ENCODE measurements around the gene ASXL3.

The ASXL3 gene

GRCh38 chr18:33583901-33584300 lies 5.9 kb downstream of the ASXL3 start:
- DNase-seq (ENCODE audit: low spot score) = no peak

- no peak for DNase-seq (ENCODE audit: low spot score)
Observed at GRCh38 chr18:33584548-33585430, 6.8 kb downstream of the ASXL3 start.

GRCh38 chr18:33585431-33585775 lies 7.4 kb downstream of the ASXL3 start:
- DNase-seq (ENCODE audit: low spot score) = no peak

- no peak for DNase-seq (ENCODE audit: low spot score)
Observed at GRCh38 chr18:33588361-33588760, 10.3 kb downstream of the ASXL3 start.

- DNase-seq (ENCODE audit: low spot score) = no peak
Observed at GRCh38 chr18:33593261-33593660, 15.2 kb downstream of the ASXL3 start.

DNA sequence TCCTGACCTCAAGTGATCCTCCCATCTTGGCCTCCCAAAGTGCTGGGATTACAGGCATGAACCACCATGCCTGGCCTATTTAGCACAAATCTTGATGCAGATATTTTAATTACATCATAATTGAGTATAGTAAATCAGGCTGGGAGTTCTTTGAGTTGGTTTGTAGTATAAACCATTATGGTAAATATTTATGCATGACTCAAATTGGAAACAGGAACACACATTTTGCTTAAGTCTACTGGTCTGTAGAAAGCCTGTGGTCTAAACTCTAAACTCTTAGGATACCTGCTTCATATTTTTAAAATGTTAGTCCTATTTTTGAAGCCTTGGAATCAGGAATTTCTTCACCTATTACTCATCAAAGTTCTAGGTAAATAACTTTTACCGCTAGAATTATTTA lies 16.8 kb downstream of the ASXL3 start:
- DNase-seq (ENCODE audit: low spot score) = no peak

DNA sequence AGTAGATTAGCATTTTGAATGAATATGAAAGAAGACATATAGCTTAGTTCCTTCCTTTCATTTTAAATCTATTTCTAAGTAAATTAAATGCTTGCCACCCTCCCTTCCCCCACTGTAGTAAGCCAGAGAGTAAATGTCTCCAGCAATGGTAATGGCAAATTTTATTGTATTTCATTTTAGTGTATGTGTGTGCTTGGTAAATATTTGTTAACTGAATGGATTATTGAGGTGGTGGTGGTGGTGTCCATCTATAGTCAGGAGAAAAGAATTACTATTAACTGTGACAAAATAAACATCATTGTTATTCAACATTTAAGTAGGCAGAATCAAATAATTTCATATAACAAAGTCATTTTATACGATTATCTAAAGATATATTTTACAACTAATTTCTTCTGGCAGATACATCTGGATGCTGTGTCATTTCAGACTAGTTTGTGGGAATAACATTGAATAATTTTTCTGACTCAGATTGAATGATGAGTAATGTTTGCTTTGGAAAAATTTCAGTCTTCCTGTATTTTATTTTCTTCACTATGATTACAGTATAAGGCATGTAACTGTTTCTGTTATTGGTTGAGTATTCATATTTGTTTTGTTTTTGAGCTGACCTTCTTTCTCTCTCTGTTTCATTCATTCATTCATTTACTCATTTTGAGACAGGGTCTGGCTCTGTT lies 18.3 kb downstream of the ASXL3 start:
- DNase-seq (ENCODE audit: low spot score) = no peak

GRCh38 chr18:33600846-33601245 lies 22.8 kb downstream of the ASXL3 start:
- no peak for DNase-seq (ENCODE audit: low spot score)

DNA sequence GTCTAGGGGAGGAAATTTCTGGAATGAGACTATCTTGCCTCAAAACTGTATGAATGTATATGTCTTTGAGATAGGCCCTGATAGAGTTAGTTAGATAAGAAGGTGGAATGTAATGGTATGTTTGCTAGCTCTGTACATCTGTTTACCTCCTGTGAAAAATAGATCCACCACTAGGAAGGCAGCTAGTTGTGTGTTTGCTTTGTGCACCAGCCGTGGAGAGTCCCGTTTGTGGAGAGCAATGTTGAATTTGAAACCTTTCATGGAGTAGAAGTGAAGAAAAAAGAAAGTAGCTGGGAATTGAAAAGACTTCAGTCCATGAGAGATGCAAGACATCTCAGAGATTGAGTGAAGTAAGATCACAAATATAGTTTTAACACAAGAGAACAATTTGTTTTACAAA lies 25.4 kb downstream of the ASXL3 start:
- no peak for DNase-seq (ENCODE audit: low spot score)

- no peak for DNase-seq (ENCODE audit: low spot score)
Observed at GRCh38 chr18:33605250-33605649, 27.2 kb downstream of the ASXL3 start.

DNA sequence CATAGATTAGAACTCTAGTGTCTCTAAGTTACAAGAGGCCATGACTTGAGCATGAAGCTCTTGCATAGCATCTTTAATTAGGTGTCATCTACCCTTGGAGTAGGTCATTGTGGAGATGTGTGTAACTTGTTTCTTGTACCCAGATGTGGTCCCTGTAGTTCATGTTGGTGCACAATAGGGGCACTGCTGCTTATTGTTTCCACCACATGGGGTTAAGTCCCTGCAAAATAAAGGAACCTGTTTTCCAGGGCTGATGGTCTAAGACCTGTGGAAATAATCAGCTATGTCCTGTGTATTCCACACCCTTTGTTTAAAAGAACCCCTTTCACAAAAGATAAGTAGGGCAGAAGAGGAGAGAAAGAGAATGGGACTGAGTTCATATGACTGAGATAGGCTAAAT lies 28.6 kb downstream of the ASXL3 start:
- no peak for DNase-seq (ENCODE audit: low spot score)

GRCh38 chr18:33611525-33612135 lies 33.6 kb downstream of the ASXL3 start:
- DNase-seq (ENCODE audit: low spot score) = no peak

GRCh38 chr18:33612632-33613031 lies 34.6 kb downstream of the ASXL3 start:
- no peak for DNase-seq (ENCODE audit: low spot score)

- DNase-seq (ENCODE audit: low spot score) = no peak
Observed at GRCh38 chr18:33616556-33616955, 38.5 kb downstream of the ASXL3 start.

- no peak for DNase-seq (ENCODE audit: low spot score)
Observed at GRCh38 chr18:33627114-33627513, 49.1 kb downstream of the ASXL3 start.

DNA sequence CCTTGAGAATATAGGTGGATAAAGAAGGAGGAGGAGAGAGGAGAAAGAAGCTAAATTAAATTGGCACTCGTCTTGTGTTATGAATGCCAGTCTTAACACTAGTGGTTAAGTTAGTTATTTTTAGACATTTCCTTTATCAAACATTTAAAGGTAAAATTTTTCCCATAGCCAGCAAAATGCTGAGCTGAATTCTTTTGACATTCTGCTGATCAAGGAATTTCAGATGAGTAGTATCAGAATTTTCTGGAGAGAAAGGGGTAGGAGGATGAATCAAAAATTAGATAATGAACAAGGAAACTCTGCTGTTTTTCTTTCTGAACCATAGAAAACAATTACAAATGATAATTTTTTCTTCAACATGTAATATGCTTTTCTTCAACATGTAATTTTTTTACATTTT lies 52.5 kb downstream of the ASXL3 start:
- no peak for DNase-seq (ENCODE audit: low spot score)

- no peak for DNase-seq (ENCODE audit: low spot score)
Observed at GRCh38 chr18:33641141-33641540, 63.1 kb downstream of the ASXL3 start.

DNA sequence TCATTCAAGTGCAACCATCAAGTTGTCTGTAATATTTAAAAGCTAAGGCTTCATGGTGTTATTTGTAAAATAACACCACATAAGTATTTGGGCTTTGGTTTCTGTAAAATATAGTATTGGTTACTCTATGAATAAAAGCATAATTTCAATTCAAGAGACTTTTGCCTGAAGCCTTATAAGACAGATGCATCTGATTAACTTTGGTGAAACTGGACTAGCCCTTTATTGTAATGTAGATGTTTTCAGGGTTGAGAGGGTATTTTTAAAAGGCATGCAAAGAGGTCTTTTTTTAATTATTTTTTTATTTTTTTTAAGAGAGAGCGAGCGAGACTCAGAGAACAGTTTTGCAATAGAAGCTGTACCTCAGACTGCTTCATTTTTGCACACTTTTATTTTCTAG lies 66.5 kb downstream of the ASXL3 start:
- DNase-seq (ENCODE audit: low spot score) = no peak

DNA sequence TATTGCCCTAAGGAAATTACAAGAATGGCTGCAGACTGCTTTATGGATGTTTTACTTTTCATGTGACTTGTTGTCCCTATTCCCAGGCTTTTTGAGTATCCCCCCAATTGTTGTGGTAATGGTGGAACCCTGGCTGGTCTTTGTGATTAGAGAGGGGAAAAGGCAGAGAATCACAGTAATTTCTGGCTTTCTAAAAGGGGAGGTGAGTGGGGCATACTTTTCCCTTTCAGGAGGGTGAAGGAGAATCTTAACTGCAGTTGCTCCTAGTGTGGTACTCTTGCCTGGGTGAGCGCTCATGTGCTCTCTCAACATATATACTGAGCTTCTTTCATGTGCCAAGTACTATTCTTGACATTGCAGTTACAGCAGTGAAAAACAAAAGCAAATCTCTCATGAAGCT lies 69.3 kb downstream of the ASXL3 start:
- no peak for DNase-seq (ENCODE audit: low spot score)

DNA sequence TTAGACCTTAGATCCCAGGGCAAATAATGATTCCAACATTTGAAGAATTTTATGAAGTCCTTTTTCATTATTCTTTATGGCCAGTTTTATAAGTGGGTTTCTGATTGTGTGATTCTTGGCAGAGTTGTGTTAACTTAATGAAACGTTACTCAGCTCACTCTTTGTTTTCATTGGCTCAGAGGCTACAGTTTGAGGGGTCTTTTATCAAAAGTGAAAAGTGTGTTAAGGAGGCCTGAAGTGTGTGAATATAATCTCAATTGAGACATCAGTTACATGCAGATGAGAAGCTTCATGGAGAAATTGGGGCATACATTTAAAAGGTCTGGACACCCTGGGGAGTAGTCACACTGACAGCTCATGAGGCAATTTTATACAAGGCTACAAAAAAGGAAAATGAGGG lies 74.6 kb downstream of the ASXL3 start:
- DNase-seq (ENCODE audit: low spot score) = no peak

DNA sequence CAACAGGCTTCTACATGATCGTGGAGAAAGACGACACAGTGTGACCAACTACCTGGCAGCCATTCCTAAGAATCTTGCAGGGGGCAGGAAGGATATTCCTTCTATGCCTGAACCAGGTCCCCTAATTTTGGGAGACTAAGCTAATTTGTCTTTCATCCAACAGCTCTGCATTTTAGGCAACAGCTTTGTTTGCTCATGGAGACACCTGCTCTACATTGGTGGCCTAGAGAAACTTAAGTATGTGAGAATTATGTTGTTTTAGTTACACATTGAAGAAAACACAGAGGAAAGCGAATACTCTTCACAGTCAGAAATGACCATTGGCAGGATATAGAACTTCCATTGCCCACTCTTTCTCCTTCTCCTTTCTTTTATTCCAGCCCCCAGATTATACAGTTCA lies 75.2 kb downstream of the ASXL3 start:
- DNase-seq (ENCODE audit: low spot score) = no peak

GRCh38 chr18:33656889-33657448 lies 79.0 kb downstream of the ASXL3 start:
- no peak for DNase-seq (ENCODE audit: low spot score)
